Left forelimb (tissue), 1 donor: ENCODE measurements around the gene BBLN.
A peak's percentile ranks its signal among the peaks of the same experiment; 100 is the strongest.
"Not testable (repeated sequence)": the region's sequence is repeated elsewhere in the genome, so short reads cannot be mapped to it uniquely, and the experiment has no call there.

Source experiments
- DNase-seq: peaks from one replicate; pipeline ENCODE4 v3.0.0-alpha.2; 2018; ENCODE audit warnings: low spot score

BBLN gene

GRCh38 chr9:128163523-128164306 is 3.6 kb downstream of the BBLN start:
- DNase-seq: peak; percentile 50

- no peak for DNase-seq
These were observed 4.3 kb downstream of the BBLN start for GRCh38 chr9:128164307-128164885.

- DNase-seq: peak; percentile 64
These were observed 6.1 kb downstream of the BBLN start for GRCh38 chr9:128166169-128166568.

GRCh38 chr9:128167209-128167608 is 7.1 kb downstream of the BBLN start:
- no peak for DNase-seq

- DNase-seq: peak; percentile 31
These were observed 8.8 kb downstream of the BBLN start for GRCh38 chr9:128168731-128169308.

- DNase-seq: peak; percentile 38
These were observed 9.4 kb downstream of the BBLN start for GRCh38 chr9:128169492-128169891.

- DNase-seq: no peak
These were observed 9.9 kb downstream of the BBLN start for GRCh38 chr9:128169925-128170324.

- no peak for DNase-seq
These were observed 14.0 kb downstream of the BBLN start for GRCh38 chr9:128174062-128174461.

GRCh38 chr9:128175102-128175563 is 15.1 kb downstream of the BBLN start:
- DNase-seq: no peak

GRCh38 chr9:128175726-128176125 is 15.7 kb downstream of the BBLN start:
- DNase-seq: no peak

GRCh38 chr9:128178806-128179431 is 18.9 kb downstream of the BBLN start:
- DNase-seq: no peak

- no peak for DNase-seq
These were observed 19.9 kb downstream of the BBLN start for GRCh38 chr9:128180001-128180400.

- DNase-seq: no peak
These were observed 20.4 kb downstream of the BBLN start for GRCh38 chr9:128180447-128180846.

- not testable (repeated sequence) for DNase-seq
These were observed 21.4 kb downstream of the BBLN start for GRCh38 chr9:128181480-128181879.

- no peak for DNase-seq
These were observed 23.0 kb downstream of the BBLN start for GRCh38 chr9:128182893-128183588.

GRCh38 chr9:128185979-128186965 is 26.2 kb downstream of the BBLN start:
- no peak for DNase-seq

- DNase-seq: no peak
These were observed 27.3 kb downstream of the BBLN start for GRCh38 chr9:128187361-128187760.

GRCh38 chr9:128188209-128188608 is 28.1 kb downstream of the BBLN start:
- DNase-seq: no peak

- no peak for DNase-seq
These were observed 29.9 kb downstream of the BBLN start for GRCh38 chr9:128190013-128190412.

GRCh38 chr9:128190516-128191405 is 30.7 kb downstream of the BBLN start:
- DNase-seq: no peak
